GM18909 (cell line): ENCODE results near the gene TBX1.

Experiments used
- ATAC-seq: cut with Tn5 transposase; IDR thresholded peaks from one replicate; pipeline ENCODE4 v1.9.1; 2021; ENCODE audit warnings: mild to moderate bottlenecking; ENCODE audit not compliant: unreplicated experiment, poor library complexity

The TBX1 gene

GRCh38 chr22:19760058-19760950 lies at the start of gene TBX1:
TBX1 (plus strand) TSS chr22:19760778; CDS start chr22:19760844, 66 bp downstream.
- no peak for ATAC-seq

GRCh38 chr22:19713245-19713644 lies 47.3 kb upstream of the TBX1 start:
- ATAC-seq: no peak

- ATAC-seq: no peak
Observed at GRCh38 chr22:19713650-19714311, 46.8 kb upstream of the TBX1 start.

GRCh38 chr22:19714312-19715187 lies 46.0 kb upstream of the TBX1 start, which contains the start of gene SEPTIN5:
SEPTIN5 (plus strand) TSS chr22:19714503; CDS start chr22:19714589, 86 bp downstream.
- no peak for ATAC-seq

- no peak for ATAC-seq
Observed at GRCh38 chr22:19715188-19715930, 45.2 kb upstream of the TBX1 start.

- ATAC-seq: no peak
Observed at GRCh38 chr22:19716041-19716828, 44.3 kb upstream of the TBX1 start.

GRCh38 chr22:19716829-19717105 lies 43.8 kb upstream of the TBX1 start:
- no peak for ATAC-seq

- ATAC-seq: no peak
Observed at GRCh38 chr22:19717181-19717580, 43.4 kb upstream of the TBX1 start.

- peak; percentile 57 for ATAC-seq
Observed at GRCh38 chr22:19717691-19718455, 42.7 kb upstream of the TBX1 start.

- ATAC-seq: peak; percentile 2
Observed at GRCh38 chr22:19718456-19719049, 42.0 kb upstream of the TBX1 start.

- ATAC-seq: no peak
Observed at GRCh38 chr22:19719050-19719482, 41.5 kb upstream of the TBX1 start.

- no peak for ATAC-seq
Observed at GRCh38 chr22:19719488-19720021, 41.0 kb upstream of the TBX1 start.

- no peak for ATAC-seq
Observed at GRCh38 chr22:19720150-19720827, 40.3 kb upstream of the TBX1 start.

GRCh38 chr22:19720999-19721329 lies 39.6 kb upstream of the TBX1 start:
- no peak for ATAC-seq

- ATAC-seq: no peak
Observed at GRCh38 chr22:19721330-19722177, 39.0 kb upstream of the TBX1 start.

- no peak for ATAC-seq
Observed at GRCh38 chr22:19722178-19722981, 38.2 kb upstream of the TBX1 start.
